Right lobe of liver (tissue), 6 donors: ENCODE results near the gene ZFAND3. TPM values are rescaled to one million over a fixed set of nuclear protein-coding genes. Genes with fewer than 3 reads are reported as not detected.

Experiments
- ATAC-seq, 4 donors: fragments of 200-7000 bp; cut with Tn5 transposase; one replicate each; pipeline ENCODE4 v1.9.1; 2020; ENCODE audit warnings: mild to moderate bottlenecking in 4 of 4, moderate library complexity in 4 of 4
- DNase-seq, 3 donors: peaks; one replicate each; pipeline ENCODE4 v3.0.0-alpha.2; 2020
- H3K27ac ChIP-seq, 3 donors: fragments of 200-600 bp; one replicate each; pipeline ENCODE4 v1.8.0; 2022
- H3K27me3 ChIP-seq, 2 donors: fragments of 200-600 bp; one replicate each; pipeline ENCODE4 v1.8.0; 2022
- H3K36me3 ChIP-seq, 4 donors: fragments of 200-600 bp; sonication (generic) in 1 of 4; one replicate each; pipeline versions ENCODE4 v1.5.1 to v1.8.0; 2017 to 2022; ENCODE audit warnings: control low read depth in 1 of 4
- H3K4me1 ChIP-seq, 4 donors: fragments of 200-600 bp; sonication (generic) in 1 of 4; one replicate each; pipeline versions ENCODE4 v1.5.1 to v1.8.0; 2017 to 2022; ENCODE audit warnings: control low read depth in 1 of 4
- H3K4me3 ChIP-seq, 3 donors: fragments of 200-600 bp; one replicate each; pipeline ENCODE4 v1.8.0; 2022
- H3K9me3 ChIP-seq, 4 donors: fragments of 200-600 bp; sonication (generic) in 1 of 4; one replicate each; pipeline versions ENCODE4 v1.5.1 to v1.8.0; 2017 to 2022; ENCODE audit warnings: control low read depth in 1 of 4
- CTCF ChIP-seq, 4 donors: fragments of 200-600 bp in 3 of 4; fragments of 450-650 bp in 1 of 4; IDR thresholded peaks; one replicate each; pipeline versions ENCODE4 v1.5.1 to v1.8.0; 2016 to 2022; ENCODE audit warnings: antibody characterized with exemption in 4 of 4, mild to moderate bottlenecking in 2 of 4
- POLR2A ChIP-seq: fragments of 450-650 bp; IDR thresholded peaks from one replicate; pipeline ENCODE4 v1.6.1; 2017; ENCODE audit warnings: antibody characterized with exemption, mild to moderate bottlenecking
- WGBS: methylation state at CpG from one replicate; pipeline ENCODE4 v1.1.6; 2018; ENCODE audit warnings: low coverage, low lambda C conversion rate; ENCODE audit not compliant: insufficient coverage; ENCODE audit errors: missing lambda C conversion rate; 5-methylcytosine and 5-hydroxymethylcytosine counted together
- intact Hi-C, 2 donors: fragments of 100-400 bp; cut with DNase I; formaldehyde crosslinking; loops; one replicate each; pipeline versions ENCODE4 v1.11.2 to v1.14.1; 2022
- total RNA-seq, 6 experiments: library from RNA; depleted of rRNA in 2 of 6; stranded (reverse); fragments of >200 nt in 2 of 6; fragmentation: NEBNext Ultra II Directional in 3 of 6; extraction: Animal tissue kit (Norgen Biotek cat#: 25700) in 3 of 6; gene quantifications; one replicate each; pipeline versions ENCODE4 v1.1.0 to v1.2.4, GENCODE V29; 2016 to 2023
- donor health status: DM: no; HTN: yes; CAD: no.
- donor health status: DM: no; HTN: no; CAD: no.
- donor health status: DM: no; HTN: no; CAD: no.
- donor health status: DM: no; HTN: yes; CAD: no.
- donor health status: DM: no; HTN: yes; CAD: no.

ZFAND3 gene
- total RNA-seq, 6 experiments from 2014 or later: 43.1 to 66.5 (median 53.2) TPM

GRCh38 chr6:38080360-38080759 lies 260.8 kb downstream of the ZFAND3 start:
- TF ChIP-seq POLR2A (no peak), CTCF (IDR thresholded peaks at IDR 0.05) (no peak)
- no peak overlapping the region for H3K27ac ChIP-seq

GRCh38 chr6:38080889-38081288 lies 261.4 kb downstream of the ZFAND3 start:
- ATAC-seq (no peak), DNase-seq (no peak)
- 87% methylated on average over 2 of the region's 2 CpGs for WGBS
- Histone ChIP-seq H3K4me1 (peaks cover 0 to 22% (median 9%) of the 10 kb centered on the region in 4 donors), H3K4me3 (no peak overlapping the region), H3K27ac (no peak overlapping the region), H3K9me3 (no peaks in the 10 kb centered on the region), H3K36me3 (peaks cover 0 to 13% (median 0%) of the 10 kb centered on the region in 4 donors), H3K27me3 (no peaks in the 10 kb centered on the region)
- intact Hi-C loops: no loop called here
- TF ChIP-seq POLR2A (no peak), CTCF (IDR thresholded peaks at IDR 0.05) (no peak)

More at GRCh38 chr6:38080360-38080759, 260.8 kb downstream of the ZFAND3 start:
- no peak for DNase-seq
- H3K4me3 ChIP-seq: no peak overlapping the region
- H3K27me3 ChIP-seq: no peaks in the 10 kb centered on the region
- no peak for ATAC-seq
- H3K36me3 ChIP-seq: peaks cover 0 to 13% (median 0%) of the 10 kb centered on the region in 4 donors
- intact Hi-C loops: no loop called here
- 65% methylated on average over 3 of the region's 3 CpGs for WGBS
- H3K4me1 ChIP-seq: peaks cover 0 to 22% (median 9%) of the 10 kb centered on the region in 4 donors
- H3K9me3 ChIP-seq: no peaks in the 10 kb centered on the region

GRCh38 chr6:38085031-38085430 lies 265.5 kb downstream of the ZFAND3 start:
- TF ChIP-seq CTCF (IDR thresholded peaks at IDR 0.05): no peak
- no peak for TF ChIP-seq POLR2A
- Histone ChIP-seq H3K4me1 (no peaks in the 10 kb centered on the region), H3K36me3 (peaks cover 0 to 13% (median 0%) of the 10 kb centered on the region in 4 donors), H3K27me3 (no peaks in the 10 kb centered on the region), H3K9me3 (no peaks in the 10 kb centered on the region), H3K4me3 (no peak overlapping the region), H3K27ac (no peak overlapping the region)
- intact Hi-C loops: no loop called here
- DNase-seq: no peak
- no peak for ATAC-seq

GRCh38 chr6:38086346-38086745 lies 266.8 kb downstream of the ZFAND3 start:
- Histone ChIP-seq H3K27me3 (no peaks in the 10 kb centered on the region), H3K4me1 (no peaks in the 10 kb centered on the region), H3K27ac (no peak overlapping the region), H3K4me3 (no peak overlapping the region), H3K9me3 (no peaks in the 10 kb centered on the region), H3K36me3 (peaks cover 0 to 13% (median 0%) of the 10 kb centered on the region in 4 donors)
- DNase-seq (no peak), ATAC-seq (no peak)
- 94% methylated on average over 2 of the region's 2 CpGs for WGBS
- intact Hi-C loops: no loop called here
- no peak for TF ChIP-seq POLR2A
- no peak for TF ChIP-seq CTCF (IDR thresholded peaks at IDR 0.05)

- intact Hi-C loops: no loop called here
- no peaks in the 10 kb centered on the region for H3K4me1 ChIP-seq
- no peaks in the 10 kb centered on the region for H3K9me3 ChIP-seq
- no peak overlapping the region for H3K27ac ChIP-seq
- H3K36me3 ChIP-seq: peaks cover 0 to 6% (median 0%) of the 10 kb centered on the region in 4 donors
- H3K27me3 ChIP-seq: no peaks in the 10 kb centered on the region
- no peak for ATAC-seq
- 80% methylated on average over 2 of the region's 2 CpGs for WGBS
- TF ChIP-seq CTCF (IDR thresholded peaks at IDR 0.05): no peak
- TF ChIP-seq POLR2A: no peak
- no peak overlapping the region for H3K4me3 ChIP-seq
- no peak for DNase-seq
These were observed 268.5 kb downstream of the ZFAND3 start for GRCh38 chr6:38088010-38088409.
